ENCODE data around the gene BCL2L2.

Gene BCL2L2

GRCh38 chr14:23354990-23355389, 48.4 kb downstream of the BCL2L2 start:
- no peak for ATAC-seq
- TF ChIP-seq GLIS3 (CRISPR knock-in tag; IDR thresholded peaks at IDR 0.05) (no peak), CREB5 (CRISPR knock-in tag; IDR thresholded peaks at IDR 0.05; ENCODE audit: low read depth) (no peak), TCF4 (CRISPR knock-in tag; IDR thresholded peaks at IDR 0.05; ENCODE audit: borderline replicate concordance) (no peak), ZFP3 (CRISPR knock-in tag; IDR thresholded peaks at IDR 0.05) (no peak), ISL1 (CRISPR knock-in tag; IDR thresholded peaks at IDR 0.05) (no peak), PATZ1 (CRISPR knock-in tag; IDR thresholded peaks at IDR 0.05; ENCODE audit: borderline replicate concordance) (no peak), TSHZ2 (CRISPR knock-in tag; IDR thresholded peaks at IDR 0.05) (no peak), POU6F1 (CRISPR knock-in tag; IDR thresholded peaks at IDR 0.05; ENCODE audit: borderline replicate concordance, low read depth) (no peak), ZNF8 (CRISPR knock-in tag; IDR thresholded peaks at IDR 0.05) (no peak), CSDC2 (CRISPR knock-in tag; IDR thresholded peaks at IDR 0.05) (no peak)

GRCh38 chr14:23355871-23356435, 49.3 kb downstream of the BCL2L2 start:
- no peak for ATAC-seq

More at GRCh38 chr14:23355871-23356435, 49.3 kb downstream of the BCL2L2 start:
- TF ChIP-seq ARNTL (CRISPR knock-in tag; IDR thresholded peaks at IDR 0.05; ENCODE audit: borderline replicate concordance, low read depth) (no peak), OSR1 (CRISPR knock-in tag; IDR thresholded peaks at IDR 0.05) (no peak), ZNF8 (CRISPR knock-in tag; IDR thresholded peaks at IDR 0.05) (no peak), CREB5 (CRISPR knock-in tag; IDR thresholded peaks at IDR 0.05; ENCODE audit: low read depth) (no peak), CSDC2 (CRISPR knock-in tag; IDR thresholded peaks at IDR 0.05) (no peak), PATZ1 (CRISPR knock-in tag; IDR thresholded peaks at IDR 0.05; ENCODE audit: borderline replicate concordance) (no peak), ZFP30 (CRISPR knock-in tag; IDR thresholded peaks at IDR 0.05) (no peak), ZFP3 (CRISPR knock-in tag; IDR thresholded peaks at IDR 0.05) (no peak), GLIS3 (CRISPR knock-in tag; IDR thresholded peaks at IDR 0.05) (no peak), TOX (CRISPR knock-in tag; IDR thresholded peaks at IDR 0.05; ENCODE audit: borderline replicate concordance) (no peak), ZNF70 (CRISPR knock-in tag; IDR thresholded peaks at IDR 0.05) (no peak), CSRNP3 (CRISPR knock-in tag; IDR thresholded peaks at IDR 0.05) (no peak), TSHZ2 (CRISPR knock-in tag; IDR thresholded peaks at IDR 0.05) (no peak), PPARA (CRISPR knock-in tag; IDR thresholded peaks at IDR 0.05; ENCODE audit: borderline replicate concordance) (no peak), RARB (CRISPR knock-in tag; IDR thresholded peaks at IDR 0.05) (no peak), ZC3H10 (CRISPR knock-in tag; IDR thresholded peaks at IDR 0.05) (no peak), ESRRG (CRISPR knock-in tag; IDR thresholded peaks at IDR 0.05) (no peak), SNAI2 (CRISPR knock-in tag; IDR thresholded peaks at IDR 0.05) (no peak), ZNF565 (CRISPR knock-in tag; conservative IDR thresholded peaks at IDR 0.05; ENCODE audit: low read depth) (no peak), ISL1 (CRISPR knock-in tag; IDR thresholded peaks at IDR 0.05) (no peak)
